K562 (cell line): Measurements from ENCODE around the gene DENND6B. TPM values are rescaled to one million over a fixed set of nuclear protein-coding genes. Genes with fewer than 3 reads are reported as not detected.

ENCODE experiments used
- ATAC-seq: fragments of 200-7000 bp; cut with Tn5 transposase; 3 replicates; pipeline ENCODE4 v1.9.1; 2020; ENCODE audit warnings: moderate library complexity
- BruUV-seq: library from RNA; stranded (reverse); fragments of 400-500 nt; replicated peaks from 2 replicates; lab custom pipeline; 2021; lab: Mats Ljungman, UMichigan
- CTCF ChIA-PET: fragments of 300-600 bp; formaldehyde crosslinking; extraction: SDS; loops from one replicate; lab custom pipeline; 2021; ENCODE audit warnings: low intra/inter-chr PET ratio; lab: Yijun Ruan, JAX
- POLR2A ChIA-PET: fragments of 300-600, 350-650 bp; sonication (Branson Sonifier 250); formaldehyde crosslinking; extraction: SDS; loops from one replicate; lab custom pipeline; 2021; ENCODE audit warnings: antibody characterized with exemption, inconsistent platforms; lab: Yijun Ruan, JAX
- DNase-seq, 4 experiments: peaks; one replicate each; pipeline versions ENCODE4 v3.0.0 to v3.0.0-alpha.2; 2011 to 2018; ENCODE audit warnings: low spot score in 3 of 4, mixed read lengths in 3 of 4; ENCODE audit errors: extremely low read depth in 1 of 4
- FAIRE-seq: peaks from 2 replicates; lab custom pipeline; 2011; peaks lifted over from hg19 to GRCh38; lab: Jason Lieb, UNC
- H2AFZ ChIP-seq: 2 replicates; pipeline ENCODE4 v1.6.0; 2011; ENCODE audit warnings: low read depth, low read length, control low read depth, inconsistent platforms
- H3K27ac ChIP-seq: fragments of 200-600 bp; 3 replicates; pipeline ENCODE4 v1.8.0; 2011; ENCODE audit warnings: low read depth, mild to moderate bottlenecking, control low read depth, inconsistent platforms, low read length, moderate library complexity, mixed read lengths; ENCODE audit errors: extremely low read depth
- H3K27me3 ChIP-seq, 2 experiments: fragments of 300-600 bp in 1 of 2; 2 replicates in 1 of 2; 3 replicates in 1 of 2; pipeline versions ENCODE4 v1.6.0 to v1.8.0; 2011; ENCODE audit warnings: inconsistent platforms in 2 of 2, low read length in 2 of 2, mild to moderate bottlenecking in 1 of 2, mixed read lengths in 1 of 2, moderate library complexity in 1 of 2; ENCODE audit not compliant: control insufficient read depth in 2 of 2, insufficient read depth in 2 of 2
- H3K36me3 ChIP-seq: fragments of 300-600 bp; 3 replicates; pipeline ENCODE4 v1.8.0; 2011; ENCODE audit warnings: mild to moderate bottlenecking, low read length, inconsistent platforms; ENCODE audit not compliant: control insufficient read depth, insufficient read depth
- H3K4me1 ChIP-seq, 2 experiments: fragments of 200-600 bp in 1 of 2; replicated peaks in 1 of 2; 2 replicates in 1 of 2; 3 replicates in 1 of 2; pipeline versions ENCODE4 v1.5.1 to v1.8.0; 2011; ENCODE audit warnings: inconsistent platforms in 2 of 2, low read length in 2 of 2, mild to moderate bottlenecking in 1 of 2, mixed read lengths in 1 of 2, moderate library complexity in 1 of 2; ENCODE audit not compliant: control insufficient read depth in 2 of 2, insufficient read depth in 2 of 2
- H3K4me2 ChIP-seq: 2 replicates; pipeline ENCODE4 v1.6.1; 2011; ENCODE audit warnings: low read length, control low read depth, inconsistent platforms, mixed read lengths; ENCODE audit not compliant: insufficient read depth
- H3K4me3 ChIP-seq: fragments of 200-600 bp; sonication (generic), shearing (Covaris generic); 2 replicates; pipeline ENCODE4 v1.5.1; 2016; ENCODE audit warnings: control low read depth, inconsistent platforms
- H3K79me2 ChIP-seq: fragments of 200-600 bp; 3 replicates; pipeline ENCODE4 v1.8.0; 2011; ENCODE audit warnings: low read length, inconsistent platforms; ENCODE audit not compliant: control insufficient read depth, insufficient read depth
- H3K9ac ChIP-seq, 2 experiments: 2 replicates each; pipeline versions ENCODE4 v1.6.0 to v1.6.1; 2011; ENCODE audit warnings: low read depth in 2 of 2, low read length in 2 of 2, control low read depth in 1 of 2, inconsistent platforms in 1 of 2, mild to moderate bottlenecking in 1 of 2, mixed read lengths in 1 of 2; ENCODE audit not compliant: insufficient read depth in 1 of 2
- H3K9me1 ChIP-seq: one replicate; pipeline ENCODE4 v1.6.0; 2011; ENCODE audit warnings: inconsistent platforms, mild to moderate bottlenecking, low read length, moderate library complexity; ENCODE audit not compliant: control insufficient read depth, insufficient read depth
- H3K9me3 ChIP-seq: replicated peaks from 2 replicates; pipeline ENCODE4 v1.5.1; 2011; ENCODE audit warnings: low read depth, low read length, inconsistent platforms; ENCODE audit not compliant: control insufficient read depth, insufficient read depth
- H4K20me1 ChIP-seq: replicated peaks from 2 replicates; pipeline ENCODE4 v1.6.1; 2011; ENCODE audit warnings: low read length, inconsistent platforms, mixed read lengths; ENCODE audit not compliant: control insufficient read depth, insufficient read depth
- CBX1 ChIP-seq: sonication (generic); IDR thresholded peaks from 2 replicates; pipeline ENCODE4 v1.6.1; 2016; ENCODE audit warnings: antibody characterized with exemption, low read depth, mild to moderate bottlenecking
- HNRNPK ChIP-seq: fragments of 200-400 bp; formaldehyde crosslinking; IDR thresholded peaks from one replicate; pipeline ENCODE4 v1.6.1; 2018; ENCODE audit warnings: mild to moderate bottlenecking, low read depth, low read length; ENCODE audit not compliant: poor library complexity, severe bottlenecking
- THRB ChIP-seq: fragments of 450-650 bp; formaldehyde crosslinking; conservative IDR thresholded peaks from 2 replicates; pipeline ENCODE4 v1.4.0; 2022; ENCODE audit warnings: mild to moderate bottlenecking, missing genetic modification characterization
- WGBS: fragments of 100-300 bp; shearing (Covaris generic); methylation state at CpG from one replicate; pipeline ENCODE4 v1.1.6; 2016; ENCODE audit warnings: low coverage, mixed read lengths; ENCODE audit not compliant: insufficient coverage; ENCODE audit errors: missing lambda C conversion rate; 5-methylcytosine and 5-hydroxymethylcytosine counted together
- in situ Hi-C: fragments of 300-500 bp; cut with MboI; formaldehyde crosslinking; loops from 4 replicates; pipeline ENCODE4 v1.15.0; 2018; ENCODE audit warnings: inconsistent platforms, mixed read lengths
- intact Hi-C: fragments of 100-400 bp; cut with micrococcal nuclease; formaldehyde crosslinking; loops from 2 replicates; pipeline ENCODE4 v1.14.2; 2022
- polyA plus RNA-seq, 8 experiments: library from polyadenylated mRNA; depleted of rRNA in 4 of 8; stranded (reverse) in 5 of 8; unstranded in 3 of 8; fragments of >200 nt; fragmentation: Nextera tagmentation in 2 of 8; fragmentation: Illumina TruSeq in 1 of 8; extraction: Ambion mirVana in 2 of 8; extraction: Trizol in 1 of 8; gene quantifications; 2 replicates each; pipeline versions ENCODE4 v1.2.1 to v1.2.3, GENCODE V29; 2011 to 2014; ENCODE audit warnings: inconsistent platforms in 1 of 8, missing spikeins in 1 of 8
- total RNA-seq, 7 experiments: library from RNA; depleted of rRNA in 6 of 7; stranded (reverse); fragments of >200 nt in 6 of 7; fragmentation: Illumina TruSeq in 2 of 7; extraction: Trizol in 2 of 7; gene quantifications; 2 replicates each; pipeline versions ENCODE4 v1.2.1 to v1.2.3, GENCODE V29; 2011 to 2021; ENCODE audit warnings: low replicate concordance in 1 of 7

The DENND6B gene
- total and polyA plus RNA-seq, 9 of the 15 experiments (the other 6 are each of a cell fraction or from before 2014, with no cell fraction given) = 0.07 to 3.7 (median 1.5) TPM

DNA sequence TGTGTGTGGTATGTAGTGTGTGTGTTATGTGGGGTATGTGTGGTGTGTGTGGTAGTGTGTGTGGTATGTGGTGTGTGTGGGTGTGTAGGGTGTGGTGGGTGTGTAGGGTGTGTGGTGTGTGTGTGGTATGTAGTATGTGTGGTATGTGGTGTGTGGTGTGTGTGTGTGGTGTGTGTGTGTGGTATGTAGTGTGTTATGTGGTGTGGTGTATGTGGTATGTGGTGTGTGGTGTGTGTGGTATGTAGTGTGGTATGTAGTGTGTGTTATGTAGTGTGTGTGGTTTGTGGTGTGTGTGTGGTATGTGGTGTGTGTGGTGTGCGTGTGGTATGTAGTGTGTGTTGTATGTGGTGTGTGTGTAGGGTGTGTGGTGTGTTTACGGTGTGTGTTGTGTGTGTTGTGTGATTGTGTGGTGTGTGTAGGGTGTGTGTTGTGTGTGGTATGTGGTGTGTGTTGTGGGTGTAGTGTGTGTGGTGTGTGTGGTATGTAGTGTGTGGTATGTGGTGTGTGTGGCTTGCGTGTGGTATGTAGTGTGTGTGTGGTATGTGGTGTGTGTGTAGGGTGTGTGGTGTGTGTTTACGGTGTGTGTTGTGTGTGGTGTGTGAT lies 12.1 kb upstream of the DENND6B start:
- Histone ChIP-seq H3K4me1 (peaks cover 3 to 47% of the 10 kb centered on the region in 2 experiments; a peak in 4 of 5 replicates), H3K36me3 (peaks cover 5% of the 10 kb centered on the region; the same call in 1 of the 3 replicates), H3K27ac (peak overlapping the region; percentile 50; the same call in 1 of the 3 replicates), H3K9me1 (peaks cover 4% of the 10 kb centered on the region), H4K20me1 (no peaks in the 10 kb centered on the region; the same call in 1 of the 2 replicates), H3K9ac (no peak overlapping the region), H3K4me2 (peak overlapping the region; percentile 24; the same call in 1 of the 2 replicates), H3K27me3 (no peaks in the 10 kb centered on the region), H3K9me3 (0 out of 2 replicates have a peak, but pooled peaks cover 2% of the 10 kb centered on the region), H2AFZ (no peak overlapping the region), H3K79me2 (peaks cover 45% of the 10 kb centered on the region), H3K4me3 (no peak overlapping the region)
- DNase-seq = no peak
- ATAC-seq = no peak
- BruUV-seq = no TSS peak
- in situ Hi-C loops (no loop called here), intact Hi-C loops (no loop called here)
- ChIA-PET CTCF (no interaction called here), POLR2A (no interaction called here)
- FAIRE-seq = no peak
- TF ChIP-seq HNRNPK (no peak), CBX1 (0 out of 2 replicates have a peak, but pooled peaks have one; percentile 12), THRB (0 out of 2 replicates have a peak, but pooled peaks have one; percentile 43)
- WGBS = 87% methylated on average over 4 of the region's 4 CpGs
